Fibroblast of lung (primary cell): ENCODE results near the gene MVP. TPM values are rescaled to one million over a fixed set of nuclear protein-coding genes. Genes with fewer than 3 reads are reported as not detected.

Source experiments
- DNase-seq, 2 donors: peaks; one replicate each; pipeline versions ENCODE4 v3.0.0 to v3.0.0-alpha.2; 2010; ENCODE audit warnings: low read depth in 2 of 2
- H2AFZ ChIP-seq: 2 replicates; pipeline ENCODE4 v1.5.1; 2012; ENCODE audit warnings: low read length, control low read depth, inconsistent platforms
- H3K27ac ChIP-seq: 2 replicates; pipeline ENCODE4 v1.5.1; 2011; ENCODE audit warnings: low read length, control low read depth; ENCODE audit not compliant: insufficient read depth
- H3K27me3 ChIP-seq: 2 replicates; pipeline ENCODE4 v1.5.1; 2011; ENCODE audit warnings: mild to moderate bottlenecking, low read length; ENCODE audit not compliant: control insufficient read depth, insufficient read depth
- H3K36me3 ChIP-seq: 2 replicates; pipeline ENCODE4 v1.5.1; 2011; ENCODE audit warnings: low read length; ENCODE audit not compliant: control insufficient read depth, insufficient read depth
- H3K4me1 ChIP-seq: 2 replicates; pipeline ENCODE4 v1.5.1; 2011; ENCODE audit warnings: low read length; ENCODE audit not compliant: control insufficient read depth, insufficient read depth; ENCODE audit errors: extremely low read depth
- H3K4me2 ChIP-seq: 2 replicates; pipeline ENCODE4 v1.5.1; 2011; ENCODE audit warnings: low read length, control low read depth; ENCODE audit not compliant: insufficient read depth; ENCODE audit errors: extremely low read depth
- H3K4me3 ChIP-seq, 4 experiments: fragments of 200-600 bp in 1 of 4; sonication (generic) in 1 of 4; replicated peaks in 1 of 4; 2 replicates each; pipeline ENCODE4 v1.5.1; 2011 to 2016; ENCODE audit warnings: low read length in 4 of 4, low read depth in 3 of 4, mild to moderate bottlenecking in 3 of 4, control low read depth in 2 of 4, inconsistent platforms in 1 of 4, mixed read lengths in 1 of 4; ENCODE audit not compliant: insufficient read depth in 1 of 4; ENCODE audit errors: control extremely low read depth in 1 of 4
- H3K79me2 ChIP-seq: 2 replicates; pipeline ENCODE4 v1.5.1; 2012; ENCODE audit warnings: mild to moderate bottlenecking, low read length, inconsistent platforms; ENCODE audit not compliant: control insufficient read depth, insufficient read depth
- H3K9ac ChIP-seq: 2 replicates; pipeline ENCODE4 v1.5.1; 2011; ENCODE audit warnings: mild to moderate bottlenecking, low read length, control low read depth; ENCODE audit not compliant: insufficient read depth
- H3K9me3 ChIP-seq: 2 replicates; pipeline ENCODE4 v1.5.1; 2012; ENCODE audit warnings: low read depth, low read length; ENCODE audit not compliant: control insufficient read depth, insufficient read depth
- H4K20me1 ChIP-seq: 2 replicates; pipeline ENCODE4 v1.5.1; 2011; ENCODE audit warnings: low read length; ENCODE audit not compliant: control insufficient read depth, insufficient read depth; ENCODE audit errors: extremely low read depth
- CTCF ChIP-seq, 2 donors: IDR thresholded peaks in 1 of 2; conservative IDR thresholded peaks in 1 of 2; 1 replicate in 1 of 2; 2 replicates in 1 of 2; pipeline ENCODE4 v1.5.1; 2011 to 2012; ENCODE audit warnings: low read length in 2 of 2, control low read depth in 1 of 2, inconsistent platforms in 1 of 2, low read depth in 1 of 2, mild to moderate bottlenecking in 1 of 2
- EZH2 ChIP-seq: IDR thresholded peaks from 2 replicates; pipeline ENCODE4 v1.5.1; 2012; ENCODE audit warnings: low read length, control low read depth, mild to moderate bottlenecking; ENCODE audit errors: missing control alignments
- polyA plus RNA-seq, 2 donors: library from polyadenylated mRNA; depleted of rRNA in 1 of 2; stranded (reverse) in 1 of 2; unstranded in 1 of 2; fragments of >200 nt; gene quantifications; 2 replicates each; pipeline ENCODE4 v1.2.1, GENCODE V29; 2011 to 2012; ENCODE audit warnings: missing spikeins in 1 of 2
- total RNA-seq: library from RNA; depleted of rRNA; stranded (reverse); fragments of >200 nt; gene quantifications from 2 replicates; pipeline ENCODE4 v1.2.1, GENCODE V29; 2014

Gene MVP
- total and polyA plus RNA-seq, 2 donors (not counting 1 experiment from before 2014, with no cell fraction given) = 208 to 518 TPM

- DNase-seq = peak; percentile 94 to 96
- H3K9ac ChIP-seq = peak overlapping the region; percentile 40
- H3K9me3 ChIP-seq = no peaks in the 10 kb centered on the region
- H3K27ac ChIP-seq = peak overlapping the region; percentile 81
- H4K20me1 ChIP-seq = no peaks in the 10 kb centered on the region
- H3K27me3 ChIP-seq = no peaks in the 10 kb centered on the region
- H2AFZ ChIP-seq = no peak overlapping the region
- H3K4me1 ChIP-seq = peaks cover 26% of the 10 kb centered on the region
- peak overlapping the region; percentile 58 to 79 (median 72) for H3K4me3 ChIP-seq
- peaks cover 29% of the 10 kb centered on the region for H3K79me2 ChIP-seq
- TF ChIP-seq EZH2 (no peak), CTCF (conservative IDR thresholded peaks at IDR 0.05 in 1 of 2, IDR thresholded peaks at IDR 0.05 in 1 of 2; ENCODE audit: low read depth in 1 of 2, low read length in 2 of 2) (peak; percentile 34 to 53)
- H3K36me3 ChIP-seq = peaks cover 12% of the 10 kb centered on the region
- peak overlapping the region; percentile 92 for H3K4me2 ChIP-seq
These were observed 12.6 kb upstream of the MVP start for GRCh38 chr16:29807426-29808218.

DNA sequence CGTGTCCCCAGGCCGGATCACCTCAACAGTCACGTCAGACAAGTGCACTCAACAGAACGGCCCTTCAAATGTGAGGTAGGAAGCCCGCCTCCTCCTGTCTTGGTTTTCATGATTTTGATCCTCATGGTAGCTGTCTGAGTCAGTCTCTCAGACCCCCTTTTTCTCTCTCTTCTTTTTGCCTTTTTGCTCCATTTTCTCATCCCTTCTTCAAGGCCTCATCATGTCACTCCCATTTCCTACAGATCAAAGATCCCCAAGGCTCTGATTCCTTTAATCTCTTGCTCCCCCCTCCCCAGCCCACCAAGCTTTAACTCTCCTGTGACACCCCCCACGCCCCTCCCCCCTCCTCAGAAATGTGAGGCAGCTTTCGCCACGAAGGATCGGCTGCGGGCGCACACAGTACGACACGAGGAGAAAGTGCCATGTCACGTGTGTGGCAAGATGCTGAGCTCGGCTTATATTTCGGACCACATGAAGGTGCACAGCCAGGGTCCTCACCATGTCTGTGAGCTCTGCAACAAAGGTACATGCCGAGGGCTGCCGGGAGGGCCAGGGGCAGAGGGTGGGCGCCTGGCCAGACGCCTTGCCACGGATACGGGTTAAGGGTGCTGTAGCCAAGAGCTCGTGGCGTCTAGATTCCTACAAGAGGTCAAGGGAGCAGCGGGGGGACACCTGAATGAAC lies 11.9 kb upstream of the MVP start:
- Histone ChIP-seq H3K4me3 (peak overlapping the region; percentile 58 to 79 (median 72)), H3K4me2 (peak overlapping the region; percentile 92), H3K36me3 (peaks cover 12% of the 10 kb centered on the region), H4K20me1 (no peaks in the 10 kb centered on the region), H3K27me3 (no peaks in the 10 kb centered on the region), H3K9me3 (no peaks in the 10 kb centered on the region), H3K79me2 (peaks cover 31% of the 10 kb centered on the region), H3K4me1 (peaks cover 29% of the 10 kb centered on the region), H3K9ac (peak overlapping the region; percentile 40), H2AFZ (no peak overlapping the region), H3K27ac (peak overlapping the region; percentile 81)
- no peak for TF ChIP-seq EZH2
- no peak for TF ChIP-seq CTCF (conservative IDR thresholded peaks at IDR 0.05 in 1 of 2, IDR thresholded peaks at IDR 0.05 in 1 of 2; ENCODE audit: low read depth in 1 of 2, low read length in 2 of 2)
- no peak for DNase-seq

DNA sequence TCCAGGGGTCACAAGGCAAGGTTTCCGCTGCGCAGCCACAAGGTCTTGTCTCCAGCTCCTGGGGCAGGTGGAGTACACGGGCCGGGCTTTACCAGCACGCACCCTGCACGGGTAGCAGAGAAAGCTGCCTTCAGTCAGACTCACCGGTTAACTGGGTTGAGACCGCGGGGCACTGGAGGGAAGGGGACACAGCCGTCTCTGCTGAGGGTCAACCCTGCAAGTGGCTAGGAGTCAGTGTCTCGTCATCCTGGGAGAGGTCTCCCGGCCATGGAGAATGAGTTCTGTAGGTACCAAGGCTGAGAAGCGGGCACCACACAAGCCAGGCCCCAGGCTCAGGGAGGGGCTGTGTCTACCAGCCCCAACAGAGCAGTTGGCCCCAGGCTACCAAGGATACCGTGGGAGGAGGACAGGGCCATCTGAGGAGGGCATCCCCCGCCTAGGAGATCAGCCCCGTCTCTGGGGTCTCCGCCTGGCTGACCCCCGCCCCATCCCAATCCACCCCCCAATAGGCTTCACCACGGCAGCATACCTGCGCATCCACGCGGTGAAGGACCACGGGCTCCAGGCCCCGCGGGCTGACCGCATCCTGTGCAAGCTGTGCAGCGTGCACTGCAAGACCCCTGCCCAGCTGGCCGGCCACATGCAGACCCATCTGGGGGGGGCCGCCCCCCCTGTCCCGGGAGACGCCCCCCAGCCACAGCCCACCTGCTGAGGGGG lies 11.1 kb upstream of the MVP start:
- no peak for DNase-seq
- Histone ChIP-seq H3K4me3 (peak overlapping the region in 3 of 4 experiments; percentile 58 to 74 (median 71)), H3K9me3 (no peaks in the 10 kb centered on the region), H2AFZ (no peak overlapping the region), H4K20me1 (no peaks in the 10 kb centered on the region), H3K4me2 (peak overlapping the region; percentile 92), H3K79me2 (peaks cover 33% of the 10 kb centered on the region), H3K36me3 (peaks cover 12% of the 10 kb centered on the region), H3K9ac (no peak overlapping the region), H3K27me3 (no peaks in the 10 kb centered on the region), H3K4me1 (peaks cover 29% of the 10 kb centered on the region), H3K27ac (peak overlapping the region; percentile 81)
- no peak for TF ChIP-seq EZH2
- TF ChIP-seq CTCF (conservative IDR thresholded peaks at IDR 0.05 in 1 of 2, IDR thresholded peaks at IDR 0.05 in 1 of 2; ENCODE audit: low read depth in 1 of 2, low read length in 2 of 2) = no peak
